OCI-LY7 (cell line): ENCODE data around the gene WASHC4. TPM values are rescaled to one million over a fixed set of nuclear protein-coding genes. Genes with fewer than 3 reads are reported as not detected.

ENCODE experiments used
- BruUV-seq: library from RNA; stranded (reverse); fragments of 400-500 nt; replicated peaks from 2 replicates; lab custom pipeline; 2021; lab: Mats Ljungman, UMichigan
- CTCF ChIA-PET: fragments of 300-600 bp; sonication (Branson Sonifier 250); formaldehyde crosslinking; loops from one replicate; lab custom pipeline; 2022; ENCODE audit warnings: antibody characterized with exemption; ENCODE audit not compliant: unreplicated experiment; lab: Charles Lee
- POLR2A ChIA-PET: fragments of 300-600 bp; sonication (Branson Sonifier 250); formaldehyde crosslinking; loops from one replicate; lab custom pipeline; 2022; ENCODE audit warnings: antibody characterized with exemption; lab: Charles Lee
- DNase-seq: peaks from one replicate; pipeline ENCODE4 v3.0.0-alpha.2; 2015; ENCODE audit warnings: low spot score
- H2AFZ ChIP-seq: fragments of 200-600 bp; sonication (generic), shearing (Covaris generic); 2 replicates; pipeline ENCODE4 v1.6.1; 2014; ENCODE audit warnings: mild to moderate bottlenecking, antibody characterized with exemption, low read length, moderate library complexity
- H3K27ac ChIP-seq: fragments of 200-600 bp; sonication (generic); 2 replicates; pipeline ENCODE4 v1.5.1; 2014; ENCODE audit warnings: mixed run types, low read depth, mild to moderate bottlenecking, moderate library complexity, low read length, inconsistent platforms; ENCODE audit not compliant: poor library complexity, severe bottlenecking
- H3K36me3 ChIP-seq: fragments of 200-600 bp; sonication (generic); 2 replicates; pipeline ENCODE4 v1.6.1; 2014; ENCODE audit warnings: mild to moderate bottlenecking, antibody characterized with exemption, low read length, moderate library complexity, mixed read lengths; ENCODE audit not compliant: insufficient read depth
- H3K4me1 ChIP-seq: fragments of 200-600 bp; sonication (generic); 2 replicates; pipeline ENCODE4 v1.5.1; 2014; ENCODE audit warnings: mild to moderate bottlenecking, low read length; ENCODE audit not compliant: insufficient read depth, poor library complexity, severe bottlenecking
- H3K4me2 ChIP-seq: fragments of 200-600 bp; sonication (generic); 2 replicates; pipeline ENCODE4 v1.6.1; 2014; ENCODE audit warnings: mild to moderate bottlenecking, low read length
- H3K4me3 ChIP-seq: fragments of 200-600 bp; sonication (generic); 2 replicates; pipeline ENCODE4 v1.5.1; 2014; ENCODE audit warnings: mild to moderate bottlenecking, low read depth, low read length; ENCODE audit not compliant: poor library complexity, severe bottlenecking
- H3K79me2 ChIP-seq: fragments of 200-600 bp; sonication (generic); 2 replicates; pipeline ENCODE4 v1.6.1; 2016; ENCODE audit warnings: low read depth, mild to moderate bottlenecking, low read length, moderate library complexity, mixed read lengths; ENCODE audit not compliant: insufficient read depth
- H3K9me2 ChIP-seq: fragments of 200-600 bp; sonication (generic); 2 replicates; pipeline ENCODE4 v1.6.1; 2016; ENCODE audit warnings: mild to moderate bottlenecking, low read length, mixed read lengths; ENCODE audit not compliant: insufficient read depth
- H3K9me3 ChIP-seq: fragments of 200-600 bp; sonication (generic); 2 replicates; pipeline ENCODE4 v1.6.1; 2014; ENCODE audit warnings: mild to moderate bottlenecking, mixed run types, low read length, mixed read lengths
- H4K20me1 ChIP-seq: fragments of 200-600 bp; sonication (generic); 2 replicates; pipeline ENCODE4 v1.6.1; 2014; ENCODE audit warnings: mild to moderate bottlenecking, antibody characterized with exemption, low read length, moderate library complexity, mixed read lengths; ENCODE audit not compliant: insufficient read depth
- EZH2phosphoT487 ChIP-seq: fragments of 200-600 bp; sonication (generic); IDR thresholded peaks from 2 replicates; pipeline ENCODE4 v1.6.1; 2018; ENCODE audit warnings: low read depth, borderline replicate concordance, mild to moderate bottlenecking, mixed run types, antibody characterized with exemption, low read length, moderate library complexity, mixed read lengths
- intact Hi-C: fragments of 100-400 bp; cut with micrococcal nuclease; formaldehyde crosslinking; loops from one replicate; pipeline ENCODE4 v1.10.0; 2022; ENCODE audit not compliant: unreplicated experiment
- total RNA-seq, 2 experiments: library from RNA; depleted of rRNA in 1 of 2; stranded (reverse); fragments of >200 nt in 1 of 2; shearing (Covaris generic) in 1 of 2; gene quantifications; 2 replicates each; pipeline ENCODE4 v1.2.3, GENCODE V29; 2014 to 2022
- TF ChIP-seq, protein P1 (sequence below): fragments of 200-600 bp; sonication (generic); conservative IDR thresholded peaks from 2 replicates; pipeline ENCODE4 v1.5.1; 2014; ENCODE audit warnings: mild to moderate bottlenecking, antibody characterized with exemption, low read length, moderate library complexity, mixed read lengths

WASHC4 gene
- total RNA-seq, 2 experiments from 2014 or later, result 54.8 to 71.8 TPM

DNA sequence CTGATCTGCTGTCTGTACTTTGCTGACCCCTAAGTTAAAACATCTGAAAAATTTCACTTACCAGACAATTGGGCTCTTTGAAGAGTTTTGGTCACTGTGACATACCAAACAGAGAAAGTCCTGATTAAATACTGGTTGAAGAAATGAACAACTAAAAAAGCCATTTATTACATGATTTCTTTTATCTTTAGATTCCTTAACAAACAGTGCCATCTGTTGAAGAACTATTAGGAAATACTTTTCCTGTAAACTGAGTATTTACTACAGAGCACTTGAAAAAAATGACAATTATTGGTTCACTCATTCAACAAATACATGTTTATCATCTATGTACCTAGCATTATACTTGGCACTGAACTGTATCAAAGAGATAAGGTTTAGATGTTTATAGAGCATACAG is 6.5 kb upstream of the WASHC4 start:
- ChIA-PET POLR2A (interaction anchor here (0.6 kb wide), 1 partner anchor 90 kb away, joined by 3 read pairs; no protein-coding TSS in a partner anchor), CTCF (no interaction called here)
- Histone ChIP-seq H2AFZ (no peak overlapping the region), H3K36me3 (no peaks in the 10 kb centered on the region), H3K4me2 (no peak overlapping the region), H3K4me3 (no peak overlapping the region), H4K20me1 (no peaks in the 10 kb centered on the region), H3K4me1 (peaks cover 2% of the 10 kb centered on the region), H3K79me2 (no peaks in the 10 kb centered on the region), H3K9me3 (peaks cover 9% of the 10 kb centered on the region), H3K9me2 (no peaks in the 10 kb centered on the region), H3K27ac (no peak overlapping the region)
- intact Hi-C loops, result no loop called here
- no TSS peak for BruUV-seq
- no peak for DNase-seq
- no peak for TF ChIP-seq EZH2phosphoT487
- TF ChIP-seq, protein P1, sequence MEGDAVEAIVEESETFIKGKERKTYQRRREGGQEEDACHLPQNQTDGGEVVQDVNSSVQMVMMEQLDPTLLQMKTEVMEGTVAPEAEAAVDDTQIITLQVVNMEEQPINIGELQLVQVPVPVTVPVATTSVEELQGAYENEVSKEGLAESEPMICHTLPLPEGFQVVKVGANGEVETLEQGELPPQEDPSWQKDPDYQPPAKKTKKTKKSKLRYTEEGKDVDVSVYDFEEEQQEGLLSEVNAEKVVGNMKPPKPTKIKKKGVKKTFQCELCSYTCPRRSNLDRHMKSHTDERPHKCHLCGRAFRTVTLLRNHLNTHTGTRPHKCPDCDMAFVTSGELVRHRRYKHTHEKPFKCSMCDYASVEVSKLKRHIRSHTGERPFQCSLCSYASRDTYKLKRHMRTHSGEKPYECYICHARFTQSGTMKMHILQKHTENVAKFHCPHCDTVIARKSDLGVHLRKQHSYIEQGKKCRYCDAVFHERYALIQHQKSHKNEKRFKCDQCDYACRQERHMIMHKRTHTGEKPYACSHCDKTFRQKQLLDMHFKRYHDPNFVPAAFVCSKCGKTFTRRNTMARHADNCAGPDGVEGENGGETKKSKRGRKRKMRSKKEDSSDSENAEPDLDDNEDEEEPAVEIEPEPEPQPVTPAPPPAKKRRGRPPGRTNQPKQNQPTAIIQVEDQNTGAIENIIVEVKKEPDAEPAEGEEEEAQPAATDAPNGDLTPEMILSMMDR, result peak; percentile 62

DNA sequence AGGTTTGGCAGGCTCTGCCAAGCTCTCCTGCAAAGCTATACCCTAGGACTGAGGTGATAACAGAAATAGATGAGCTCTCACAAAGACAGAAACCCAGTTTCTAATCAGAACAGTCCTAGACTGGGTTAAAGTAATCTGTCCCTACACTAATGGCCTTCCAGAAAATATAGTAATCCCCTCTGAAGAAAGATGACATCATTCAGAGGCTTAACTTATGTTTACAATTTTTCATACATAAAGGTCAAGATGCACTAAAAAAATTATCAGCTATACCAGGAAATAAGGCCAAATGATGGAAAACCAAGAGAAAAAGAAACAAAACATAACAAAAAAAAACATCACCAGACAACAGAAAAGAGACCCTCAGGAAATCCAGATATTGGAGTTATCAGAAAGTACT is 4.9 kb upstream of the WASHC4 start:
- H3K4me3 ChIP-seq, result no peak overlapping the region
- H3K27ac ChIP-seq, result no peak overlapping the region
- H3K4me1 ChIP-seq, result peaks cover 13% of the 10 kb centered on the region
- no TSS peak for BruUV-seq
- intact Hi-C loops, result no loop called here
- H3K79me2 ChIP-seq, result peaks cover 4% of the 10 kb centered on the region; the same call in 1 of the 2 replicates
- no peak for TF ChIP-seq EZH2phosphoT487
- TF ChIP-seq, protein P1, result no peak
- H3K9me2 ChIP-seq, result no peaks in the 10 kb centered on the region
- H3K4me2 ChIP-seq, result no peak overlapping the region
- no peak overlapping the region for H2AFZ ChIP-seq
- ChIA-PET POLR2A (interaction anchor here (0.5 to 1.0 kb wide), 5 partner anchors 11 to 1760 kb away, joined by 3 to 5 read pairs (median 3); no protein-coding TSS in a partner anchor), CTCF (no interaction called here)
- H4K20me1 ChIP-seq, result no peaks in the 10 kb centered on the region
- H3K36me3 ChIP-seq, result no peaks in the 10 kb centered on the region
- no peak for DNase-seq
- H3K9me3 ChIP-seq, result peaks cover 4% of the 10 kb centered on the region; the same call in 1 of the 2 replicates

DNA sequence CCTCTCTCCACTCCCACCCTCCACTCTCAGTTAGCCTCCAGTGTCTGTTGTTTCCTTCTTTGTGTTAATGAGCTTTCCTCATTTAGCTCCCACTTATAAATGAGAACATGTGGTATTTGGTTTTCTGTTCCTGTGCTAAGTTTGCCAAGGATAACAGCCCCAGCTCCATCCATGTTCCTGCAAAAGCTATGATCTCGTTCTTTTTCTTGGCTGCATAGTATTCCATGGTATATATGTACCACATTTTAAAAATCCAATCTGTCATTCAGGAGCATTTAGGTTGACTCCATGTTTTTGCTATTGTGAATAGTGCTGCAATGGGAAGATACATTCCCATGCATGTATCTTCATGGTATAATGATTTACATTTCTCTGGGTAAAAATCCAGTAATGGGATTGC is 2.8 kb upstream of the WASHC4 start:
- Histone ChIP-seq H3K27ac (no peak overlapping the region), H3K4me1 (peaks cover 16% of the 10 kb centered on the region), H3K9me3 (peaks cover 4% of the 10 kb centered on the region; the same call in 1 of the 2 replicates), H4K20me1 (peaks cover 14% of the 10 kb centered on the region; the same call in 1 of the 2 replicates), H3K9me2 (no peaks in the 10 kb centered on the region), H3K4me3 (no peak overlapping the region), H3K79me2 (peaks cover 22% of the 10 kb centered on the region), H2AFZ (no peak overlapping the region), H3K36me3 (peaks cover 6% of the 10 kb centered on the region; the same call in 1 of the 2 replicates), H3K4me2 (no peak overlapping the region)
- CTCF ChIA-PET, result no interaction called here
- DNase-seq, result no peak
- POLR2A ChIA-PET, result interaction anchor here (1.4 kb wide), 1 partner anchor 31 kb away, joined by 5 read pairs; no protein-coding TSS in a partner anchor
- intact Hi-C loops, result loop anchor here (5.0 kb wide), 3 partner anchors 228 to 817 kb away; partner anchors contain the start of genes C12orf75 and CHST11
- BruUV-seq, result no TSS peak
- TF ChIP-seq, protein P1, result no peak
- TF ChIP-seq EZH2phosphoT487, result no peak
